Neural cell (in vitro differentiated cells): ENCODE results near the gene TIMM23. TPM values are rescaled to one million over a fixed set of nuclear protein-coding genes. Genes with fewer than 3 reads are reported as not detected.

Experiments
- H2AFZ ChIP-seq: fragments of 200-600, 300-800 bp; sonication (generic), shearing (Covaris generic); 2 replicates; pipeline ENCODE4 v1.6.0; 2014; ENCODE audit warnings: low read depth, mild to moderate bottlenecking, antibody characterized with exemption, low read length, moderate library complexity
- H3F3A ChIP-seq: fragments of 200-600 bp; shearing (Covaris generic); 2 replicates; pipeline ENCODE4 v1.6.1; 2016; ENCODE audit warnings: mild to moderate bottlenecking, moderate library complexity, mixed read lengths, antibody characterized with exemption, low read length; ENCODE audit not compliant: insufficient read depth, poor library complexity, severe bottlenecking
- H3K27ac ChIP-seq: fragments of 200-600, 300-800 bp; sonication (generic), shearing (Covaris generic); 2 replicates; pipeline ENCODE4 v1.5.1; 2014; ENCODE audit warnings: mild to moderate bottlenecking, low read length, moderate library complexity
- H3K27me3 ChIP-seq: fragments of 300-800, 200-600 bp; sonication (generic), shearing (Covaris generic); 2 replicates; pipeline ENCODE4 v1.6.0; 2014; ENCODE audit warnings: mild to moderate bottlenecking, low read depth, low read length, moderate library complexity; ENCODE audit not compliant: insufficient read depth
- H3K36me3 ChIP-seq: fragments of 300-800, 200-600 bp; sonication (generic), shearing (Covaris generic); 2 replicates; pipeline ENCODE4 v1.5.1; 2014; ENCODE audit warnings: mild to moderate bottlenecking, antibody characterized with exemption, low read length, moderate library complexity; ENCODE audit not compliant: insufficient read depth
- H3K4me2 ChIP-seq: fragments of 300-800, 200-600 bp; sonication (generic), shearing (Covaris generic); 2 replicates; pipeline ENCODE4 v1.6.0; 2014; ENCODE audit warnings: mild to moderate bottlenecking, low read length
- H3K4me3 ChIP-seq: fragments of 300-800, 200-600 bp; sonication (generic), shearing (Covaris generic); 2 replicates; pipeline ENCODE4 v1.5.1; 2014; ENCODE audit warnings: mild to moderate bottlenecking, low read length, moderate library complexity
- H3K79me2 ChIP-seq: fragments of 200-600 bp; shearing (Covaris generic); replicated peaks from 2 replicates; pipeline ENCODE4 v1.6.0; 2014; ENCODE audit warnings: mild to moderate bottlenecking, low read length, moderate library complexity; ENCODE audit not compliant: insufficient read depth
- H3K9ac ChIP-seq: fragments of 300-800, 200-600 bp; sonication (generic), shearing (Covaris generic); 2 replicates; pipeline ENCODE4 v1.6.1; 2016; ENCODE audit warnings: mild to moderate bottlenecking, low read length, mixed read lengths
- H3K9me2 ChIP-seq: fragments of 200-600 bp; shearing (Covaris generic); 2 replicates; pipeline ENCODE4 v1.6.1; 2016; ENCODE audit warnings: mild to moderate bottlenecking, low read length, mixed read lengths; ENCODE audit not compliant: insufficient read depth
- H3K9me3 ChIP-seq: fragments of 200-600, 300-800 bp; sonication (generic), shearing (Covaris generic); 2 replicates; pipeline ENCODE4 v1.6.1; 2016; ENCODE audit warnings: mild to moderate bottlenecking, mixed run types, low read length, moderate library complexity, mixed read lengths
- H4K20me1 ChIP-seq: fragments of 200-600 bp; shearing (Covaris generic); 2 replicates; pipeline ENCODE4 v1.6.1; 2016; ENCODE audit warnings: mild to moderate bottlenecking, mixed run types; ENCODE audit not compliant: insufficient read depth
- EP300 ChIP-seq: fragments of 450-650 bp; conservative IDR thresholded peaks from 2 replicates; pipeline ENCODE4 v1.6.1; 2014; ENCODE audit warnings: antibody characterized with exemption, mild to moderate bottlenecking, moderate library complexity; ENCODE audit not compliant: poor library complexity, severe bottlenecking
- EZH2 ChIP-seq: fragments of 200-600, 300-800 bp; shearing (Covaris generic), sonication (generic); IDR thresholded peaks from 2 replicates; pipeline ENCODE4 v1.6.1; 2014; ENCODE audit warnings: antibody characterized with exemption, low read length, borderline replicate concordance, mild to moderate bottlenecking; ENCODE audit not compliant: insufficient read depth, poor library complexity, severe bottlenecking
- MXI1 ChIP-seq: fragments of 450-650 bp; conservative IDR thresholded peaks from 2 replicates; pipeline ENCODE4 v1.6.1; 2014; ENCODE audit warnings: antibody characterized with exemption, mild to moderate bottlenecking; ENCODE audit not compliant: poor library complexity, severe bottlenecking
- POLR2AphosphoS5 ChIP-seq: IDR thresholded peaks from 2 replicates; pipeline ENCODE4 v1.6.1; 2012
- RAD21 ChIP-seq: fragments of 450-650 bp; conservative IDR thresholded peaks from 2 replicates; pipeline ENCODE4 v1.6.1; 2014; ENCODE audit warnings: antibody characterized with exemption, mild to moderate bottlenecking, moderate library complexity
- REST ChIP-seq: IDR thresholded peaks from 2 replicates; pipeline ENCODE4 v1.6.1; 2012; ENCODE audit warnings: borderline replicate concordance
- SMC3 ChIP-seq: fragments of 450-650 bp; conservative IDR thresholded peaks from 2 replicates; pipeline ENCODE4 v1.6.1; 2014; ENCODE audit warnings: antibody characterized with exemption, mild to moderate bottlenecking, moderate library complexity; ENCODE audit not compliant: poor library complexity
- TAF1 ChIP-seq: IDR thresholded peaks from 2 replicates; pipeline ENCODE4 v1.6.1; 2012; ENCODE audit warnings: low read depth
- polyA plus RNA-seq: library from polyadenylated mRNA; depleted of rRNA; stranded (reverse); fragments of >200 nt; gene quantifications from 2 replicates; pipeline ENCODE4 v1.2.3, GENCODE V29; 2014
- TF ChIP-seq, protein P1 (sequence below): fragments of 450-650 bp; IDR thresholded peaks from 2 replicates; pipeline ENCODE4 v1.5.1; 2014; ENCODE audit warnings: antibody characterized with exemption, mild to moderate bottlenecking, moderate library complexity; ENCODE audit not compliant: poor library complexity, severe bottlenecking

TIMM23 gene
- polyA plus RNA-seq, 1 donor from 2014 or later, result 67.0 TPM

DNA sequence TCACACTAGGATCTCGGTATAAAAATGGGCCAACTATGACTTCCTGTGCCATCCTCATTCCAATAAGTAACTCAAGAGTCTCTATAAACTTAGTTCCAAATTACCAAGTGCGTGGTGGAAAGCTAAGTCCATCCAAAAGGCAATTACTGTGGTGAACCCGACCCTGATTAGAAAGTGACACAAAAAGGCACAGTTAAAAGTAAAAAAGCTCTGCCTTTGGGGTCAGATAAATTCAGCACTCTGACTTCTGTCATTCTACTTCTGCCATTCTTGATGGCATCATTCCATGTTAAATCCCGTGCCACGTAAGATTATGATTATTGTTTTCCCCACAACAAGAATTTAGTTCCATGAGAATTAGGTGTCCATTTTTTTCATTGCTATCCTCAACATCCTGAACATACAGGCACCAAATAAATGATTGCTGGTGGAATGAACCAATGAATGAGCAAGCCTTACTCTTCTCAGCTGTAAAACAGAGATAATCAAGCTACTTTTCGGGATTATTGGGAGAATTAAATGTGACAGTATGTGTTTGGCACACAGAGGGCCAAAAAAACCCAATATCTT, 57.3 kb downstream of the TIMM23 start:
- peak overlapping the region; percentile 89 for H3K27ac ChIP-seq
- H3K79me2 ChIP-seq, result peaks cover 45% of the 10 kb centered on the region
- H4K20me1 ChIP-seq, result no peaks in the 10 kb centered on the region
- peak overlapping the region; percentile 84 for H3K4me3 ChIP-seq
- no peaks in the 10 kb centered on the region for H3K9me2 ChIP-seq
- TF ChIP-seq REST (no peak), EP300 (no peak), TAF1 (no peak), RAD21 (no peak), EZH2 (no peak), SMC3 (no peak)
- TF ChIP-seq, protein P1, sequence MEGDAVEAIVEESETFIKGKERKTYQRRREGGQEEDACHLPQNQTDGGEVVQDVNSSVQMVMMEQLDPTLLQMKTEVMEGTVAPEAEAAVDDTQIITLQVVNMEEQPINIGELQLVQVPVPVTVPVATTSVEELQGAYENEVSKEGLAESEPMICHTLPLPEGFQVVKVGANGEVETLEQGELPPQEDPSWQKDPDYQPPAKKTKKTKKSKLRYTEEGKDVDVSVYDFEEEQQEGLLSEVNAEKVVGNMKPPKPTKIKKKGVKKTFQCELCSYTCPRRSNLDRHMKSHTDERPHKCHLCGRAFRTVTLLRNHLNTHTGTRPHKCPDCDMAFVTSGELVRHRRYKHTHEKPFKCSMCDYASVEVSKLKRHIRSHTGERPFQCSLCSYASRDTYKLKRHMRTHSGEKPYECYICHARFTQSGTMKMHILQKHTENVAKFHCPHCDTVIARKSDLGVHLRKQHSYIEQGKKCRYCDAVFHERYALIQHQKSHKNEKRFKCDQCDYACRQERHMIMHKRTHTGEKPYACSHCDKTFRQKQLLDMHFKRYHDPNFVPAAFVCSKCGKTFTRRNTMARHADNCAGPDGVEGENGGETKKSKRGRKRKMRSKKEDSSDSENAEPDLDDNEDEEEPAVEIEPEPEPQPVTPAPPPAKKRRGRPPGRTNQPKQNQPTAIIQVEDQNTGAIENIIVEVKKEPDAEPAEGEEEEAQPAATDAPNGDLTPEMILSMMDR, result no peak
- peak overlapping the region; percentile 97 for H3K9ac ChIP-seq
- no peaks in the 10 kb centered on the region for H3K27me3 ChIP-seq
- no peaks in the 10 kb centered on the region for H3K36me3 ChIP-seq
- peak overlapping the region; percentile 71 for H2AFZ ChIP-seq
- H3K9me3 ChIP-seq, result no peaks in the 10 kb centered on the region
- H3K4me2 ChIP-seq, result peak overlapping the region; percentile 95
- no peaks in the 10 kb centered on the region for H3F3A ChIP-seq

DNA sequence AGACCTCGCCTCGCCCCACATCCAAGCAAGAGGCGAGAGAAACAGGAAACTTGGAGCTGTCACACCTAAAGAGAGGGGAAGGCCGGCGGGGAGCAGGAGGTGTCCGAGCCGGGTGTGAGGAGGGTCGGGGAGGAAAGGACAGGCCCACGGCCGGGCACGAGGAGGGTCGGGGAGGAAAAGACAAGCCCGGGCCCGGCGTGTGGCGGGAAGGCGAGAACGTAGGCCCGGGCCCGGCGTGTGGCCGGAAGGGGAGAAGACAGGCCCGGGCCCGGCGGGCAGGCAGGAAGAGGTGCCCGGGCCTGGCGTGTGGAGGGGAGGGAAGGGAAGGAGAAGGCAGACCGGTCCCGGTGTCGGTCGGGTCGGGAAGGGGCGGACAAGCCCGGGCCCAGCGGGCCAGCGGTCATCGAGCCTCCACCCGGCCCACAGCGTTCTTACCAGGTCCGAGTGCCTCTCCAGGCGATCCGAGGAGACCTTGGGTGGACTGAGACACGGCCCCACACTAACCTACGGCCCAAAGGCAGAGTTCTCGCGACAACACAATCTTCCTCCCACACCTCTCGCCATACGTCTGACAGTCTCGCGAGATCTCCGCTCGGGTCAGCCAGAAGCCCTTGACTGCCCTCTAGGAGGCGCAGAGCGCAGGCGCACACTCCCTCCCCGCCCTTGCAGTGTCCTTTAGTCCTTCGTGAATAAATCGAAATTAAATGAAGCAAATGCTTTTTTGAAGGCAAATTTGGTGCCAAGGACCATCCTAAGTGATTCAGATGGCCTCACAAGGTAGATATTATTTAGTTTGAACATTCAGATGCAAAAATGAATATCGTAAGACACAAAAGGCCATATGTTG, 58.0 kb downstream of the TIMM23 start, which contains the start of gene NCOA4:
TSS of gene NCOA4 (minus strand) at position 533 of the 847 bp plus-strand sequence. CDS start 13,943 bp downstream, outside the sequence.
- peak within 1 kb of the TSS; percentile 89 for H3K27ac ChIP-seq
- no peaks in the 10 kb centered on the region for H3K9me2 ChIP-seq
- H3K4me3 ChIP-seq, result peak within 1 kb of the TSS; percentile 84
- no peaks in the 10 kb centered on the region for H3K9me3 ChIP-seq
- H3K36me3 ChIP-seq, result no peaks in the 10 kb centered on the region
- no peaks in the 10 kb centered on the region for H4K20me1 ChIP-seq
- H3K27me3 ChIP-seq, result no peaks in the 10 kb centered on the region
- no peaks in the 10 kb centered on the region for H3F3A ChIP-seq
- H3K79me2 ChIP-seq, result peaks cover 43% of the 10 kb centered on the region
- peak within 1 kb of the TSS; percentile 95 for H3K4me2 ChIP-seq
- TF ChIP-seq, protein P1, result peak; percentile 85
- no peak for TF ChIP-seq EP300
- TF ChIP-seq TAF1, result peak; percentile 50
- peak; percentile 95 for TF ChIP-seq POLR2AphosphoS5
- TF ChIP-seq MXI1, result peak; percentile 69
- TF ChIP-seq REST, result peak; percentile 78
- TF ChIP-seq SMC3, result peak; percentile 57
- no peak for TF ChIP-seq EZH2
- TF ChIP-seq RAD21, result no peak
- H2AFZ ChIP-seq, result peak within 1 kb of the TSS; percentile 71
- H3K9ac ChIP-seq, result peak within 1 kb of the TSS; percentile 97
